Activated T-helper 1 cell treated with anti-CD3 and anti-CD28 coated beads, Interleukin-2, amount 50 U/mL, for 16 hours (primary cell): ENCODE measurements around the gene PLA2G10.
"Not testable (repeated sequence)": the region's sequence is repeated elsewhere in the genome, so short reads cannot be mapped to it uniquely, and the experiment has no call there.

ENCODE experiments used
- DNase-seq, 2 donors: peaks; one replicate each; pipeline ENCODE4 v3.0.0-alpha.2; 2020; ENCODE audit warnings: low read depth in 1 of 2, low spot score in 1 of 2

The PLA2G10 gene

DNA sequence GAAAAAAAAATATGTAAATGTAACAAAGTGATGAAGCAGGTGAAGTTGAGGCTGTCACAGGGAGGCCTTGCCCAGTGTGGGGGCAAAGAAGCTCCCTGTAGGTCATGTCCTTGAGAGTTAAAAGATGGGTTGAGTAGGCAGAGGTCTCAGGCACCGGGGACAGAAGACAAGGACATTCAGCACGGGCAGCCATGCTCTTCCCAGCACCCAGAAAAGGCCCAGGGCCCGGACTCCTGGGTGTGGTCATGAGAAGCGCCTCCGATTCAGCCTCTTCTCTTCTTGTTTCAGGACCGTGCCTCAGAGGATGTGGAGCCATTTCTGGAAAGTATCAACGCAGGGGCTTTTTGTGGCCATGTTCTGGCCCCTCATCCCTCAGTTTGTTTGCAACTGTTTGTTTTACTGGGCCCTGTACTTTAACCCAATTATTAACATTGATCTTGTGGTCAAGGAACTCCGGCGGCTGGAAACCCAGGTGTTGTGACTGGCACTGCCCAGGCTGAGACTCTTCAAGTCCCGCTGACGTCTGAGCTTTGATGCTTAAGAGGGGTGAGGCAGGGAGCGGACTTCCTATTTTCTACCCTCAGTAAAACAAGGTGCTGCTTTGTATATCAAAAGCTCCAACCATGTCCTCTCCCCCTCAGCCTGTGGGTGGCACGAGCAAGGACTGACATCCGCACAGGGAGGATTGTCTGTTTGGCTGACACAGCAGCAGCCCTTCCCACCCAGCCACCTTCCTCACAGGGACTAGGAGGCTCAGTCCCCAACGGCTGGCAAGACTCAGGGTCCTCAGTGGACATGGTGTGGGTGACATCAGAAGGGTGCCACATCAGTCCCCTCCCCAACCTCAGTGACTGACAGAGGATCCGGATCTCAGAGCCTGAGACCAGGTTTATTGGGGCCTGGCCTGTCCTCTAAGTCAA, 26.5 kb downstream of the PLA2G10 start:
- DNase-seq = no peak

DNA sequence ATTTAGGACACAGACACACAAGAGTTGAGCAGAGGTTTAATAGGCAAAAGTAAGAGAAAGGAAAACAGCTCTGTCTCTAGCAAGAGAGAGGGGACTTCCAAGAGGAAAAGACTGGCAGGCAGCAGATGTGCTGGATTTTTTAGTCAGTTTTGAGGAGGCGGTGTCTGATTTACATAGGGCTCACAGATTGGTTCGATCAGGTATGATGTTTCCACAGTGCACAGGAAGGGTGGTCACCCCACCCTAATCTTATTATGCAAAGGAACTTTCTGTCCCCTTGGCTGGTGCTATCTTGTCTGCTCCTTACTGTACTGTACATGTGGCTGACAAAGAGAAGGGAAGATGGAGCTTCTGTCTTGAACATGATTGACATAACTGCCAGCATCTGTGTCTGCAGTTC, 36.0 kb downstream of the PLA2G10 start:
- no peak for DNase-seq

DNA sequence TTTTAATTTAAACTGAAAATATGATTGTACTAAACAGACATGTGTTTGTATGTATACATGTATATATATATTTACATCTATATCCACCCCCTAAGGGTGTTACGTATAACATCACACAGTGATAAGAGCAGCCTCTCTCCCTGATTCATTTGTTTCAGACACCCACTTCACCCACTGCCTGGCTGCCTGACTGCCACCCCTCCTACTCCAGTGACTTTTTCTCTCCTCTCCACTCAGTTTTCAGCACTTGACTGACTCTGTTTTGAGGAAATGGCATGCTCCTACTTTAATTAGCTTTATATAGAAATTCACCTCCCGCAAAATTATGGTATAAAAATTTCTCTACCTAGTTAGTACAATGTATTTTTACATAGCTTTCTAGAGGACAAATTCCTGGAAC, 41.4 kb downstream of the PLA2G10 start:
- no peak for DNase-seq

DNA sequence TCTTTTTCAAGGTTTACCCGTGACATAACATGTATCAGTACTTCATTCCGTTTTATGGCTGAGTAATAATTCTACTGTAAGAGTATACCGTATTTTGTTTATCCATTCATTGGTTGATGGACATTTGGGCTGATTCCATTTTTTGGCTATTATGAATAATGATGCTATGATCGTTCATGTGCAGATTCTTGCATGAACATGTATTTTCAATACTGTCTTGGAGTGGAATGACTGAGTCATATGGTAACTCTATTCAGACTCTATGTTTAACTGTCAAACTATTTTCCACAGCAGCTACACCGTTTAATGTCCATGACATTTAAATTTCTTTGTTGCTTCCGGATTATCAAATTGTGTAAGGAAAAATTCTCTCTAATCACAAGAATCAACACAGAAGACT, 43.5 kb downstream of the PLA2G10 start:
- no peak for DNase-seq

DNA sequence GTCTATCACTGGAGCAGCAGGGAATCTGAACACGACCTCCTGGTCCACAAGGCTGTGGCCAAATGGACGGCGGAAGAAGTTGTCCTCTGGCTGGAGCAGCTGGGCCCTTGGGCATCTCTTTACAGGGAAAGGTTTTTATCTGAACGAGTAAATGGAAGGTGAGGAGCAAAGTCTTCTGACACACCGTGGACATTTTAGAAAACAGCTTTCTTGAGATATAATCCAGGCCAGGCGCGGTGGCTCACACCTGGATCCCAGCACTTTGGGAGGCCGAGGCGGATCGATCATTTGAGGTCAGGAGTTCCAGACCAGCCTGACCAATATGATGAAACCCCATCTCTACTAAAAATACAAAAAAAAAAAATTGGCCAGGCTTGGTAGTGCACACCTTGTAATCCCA, 44.3 kb downstream of the PLA2G10 start:
- no peak for DNase-seq

DNA sequence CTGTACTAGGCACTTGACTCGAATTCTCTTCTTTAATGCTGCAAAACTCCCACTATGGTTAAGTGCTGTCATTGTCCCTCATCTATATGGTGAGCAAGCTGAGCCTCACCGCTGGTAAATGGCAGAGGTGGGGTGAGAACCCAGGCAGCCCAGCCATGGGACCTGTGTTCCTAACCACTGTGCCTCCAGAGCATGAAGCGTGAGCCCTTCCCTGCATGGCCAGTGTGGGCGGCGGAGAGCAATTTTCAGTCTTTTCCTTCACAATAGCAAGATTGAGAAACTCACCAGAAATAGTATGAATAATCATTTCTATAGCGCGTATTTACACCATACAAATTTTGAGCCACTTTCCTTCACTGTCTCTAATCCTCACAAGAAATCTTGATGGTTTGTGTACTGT, 52.2 kb downstream of the PLA2G10 start:
- DNase-seq = no peak

DNA sequence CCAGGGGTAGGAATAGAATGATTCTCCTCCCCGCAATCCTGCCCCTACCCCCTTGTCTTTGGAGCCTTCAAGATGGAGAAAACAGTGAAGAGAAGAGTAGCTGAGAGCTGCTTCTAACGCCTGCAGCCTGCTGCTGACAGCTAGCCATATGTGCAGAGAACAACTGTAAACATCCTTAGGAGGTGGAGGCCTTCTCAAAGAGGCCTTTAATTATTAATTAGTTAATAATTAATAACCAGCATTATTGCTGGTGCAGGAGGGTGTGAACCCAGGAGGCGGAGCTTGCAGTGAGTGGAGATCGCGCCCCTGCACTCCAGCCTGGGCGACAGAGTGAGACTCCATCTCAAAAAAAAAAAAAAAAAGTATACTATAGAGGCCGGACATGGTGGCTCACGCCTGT, 52.9 kb downstream of the PLA2G10 start:
- DNase-seq = no peak

DNA sequence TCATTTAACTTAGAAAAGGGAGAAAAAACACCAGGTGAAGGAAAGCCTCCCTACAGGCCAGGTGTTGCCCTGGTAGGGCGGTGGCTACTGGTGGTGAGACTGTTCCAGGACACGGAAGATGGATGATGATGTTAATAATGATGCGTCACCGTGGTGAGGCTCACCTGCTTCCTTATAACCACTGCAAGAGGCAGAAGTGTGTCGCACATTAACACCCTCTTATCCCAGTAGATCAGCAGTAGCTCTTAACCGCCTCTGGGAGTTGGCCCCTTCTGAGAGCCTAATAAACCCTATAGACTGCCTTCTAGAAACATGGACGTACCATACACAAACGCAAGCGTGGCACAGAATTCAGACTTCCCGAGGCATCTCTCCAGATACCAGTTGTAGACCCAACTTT, 53.6 kb downstream of the PLA2G10 start:
- no peak for DNase-seq

DNA sequence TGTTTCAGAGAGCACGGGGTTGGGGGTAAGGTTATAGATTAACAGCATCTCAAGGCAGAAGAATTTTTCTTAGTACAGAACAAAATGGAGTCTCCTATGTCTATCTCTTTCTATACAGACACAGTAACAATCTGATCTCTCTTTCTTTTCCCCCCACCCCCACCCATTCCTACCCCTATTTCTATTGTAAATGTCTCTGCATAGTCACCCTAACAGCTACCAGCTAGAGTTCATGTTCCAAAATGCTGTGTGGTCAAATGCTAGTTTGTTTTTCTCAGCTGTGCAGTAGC, 57.2 kb downstream of the PLA2G10 start:
- DNase-seq = not testable (repeated sequence)

DNA sequence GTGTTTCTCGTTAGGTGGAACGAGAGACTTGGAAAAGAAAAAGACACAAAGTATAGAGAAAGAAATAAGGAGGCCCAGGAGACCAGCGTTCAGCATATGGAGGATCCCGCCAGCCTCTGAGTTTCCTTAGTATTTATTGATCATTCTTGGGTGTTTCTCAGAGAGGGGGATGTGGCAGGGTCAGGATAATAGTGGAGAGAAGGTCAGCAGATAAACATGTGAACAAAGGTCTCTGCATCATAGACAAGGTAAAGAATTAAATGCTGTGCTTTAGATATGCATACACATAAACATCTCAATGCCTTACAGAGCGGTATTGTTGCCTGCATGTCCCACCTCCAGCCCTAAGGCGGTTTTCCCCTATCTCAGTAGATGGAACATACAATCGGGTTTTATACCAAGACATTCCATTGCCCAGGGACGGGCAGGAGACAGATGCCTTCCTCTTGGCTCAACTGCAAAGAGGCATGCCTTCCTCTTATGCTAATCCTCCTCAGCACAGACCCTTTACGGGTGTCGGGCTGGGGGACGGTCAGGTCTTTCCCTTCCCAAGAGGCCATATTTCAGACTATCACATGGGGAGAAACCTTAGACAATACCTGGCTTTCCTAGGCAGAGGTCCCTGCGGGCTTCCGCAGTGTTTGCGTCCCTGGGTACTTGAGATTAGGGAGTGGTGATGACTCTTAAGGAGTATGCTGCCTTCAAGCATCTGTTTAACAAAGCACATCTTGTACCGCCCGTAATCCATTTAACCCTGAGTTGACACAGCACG, 57.7 kb downstream of the PLA2G10 start:
- DNase-seq = not testable (repeated sequence)

DNA sequence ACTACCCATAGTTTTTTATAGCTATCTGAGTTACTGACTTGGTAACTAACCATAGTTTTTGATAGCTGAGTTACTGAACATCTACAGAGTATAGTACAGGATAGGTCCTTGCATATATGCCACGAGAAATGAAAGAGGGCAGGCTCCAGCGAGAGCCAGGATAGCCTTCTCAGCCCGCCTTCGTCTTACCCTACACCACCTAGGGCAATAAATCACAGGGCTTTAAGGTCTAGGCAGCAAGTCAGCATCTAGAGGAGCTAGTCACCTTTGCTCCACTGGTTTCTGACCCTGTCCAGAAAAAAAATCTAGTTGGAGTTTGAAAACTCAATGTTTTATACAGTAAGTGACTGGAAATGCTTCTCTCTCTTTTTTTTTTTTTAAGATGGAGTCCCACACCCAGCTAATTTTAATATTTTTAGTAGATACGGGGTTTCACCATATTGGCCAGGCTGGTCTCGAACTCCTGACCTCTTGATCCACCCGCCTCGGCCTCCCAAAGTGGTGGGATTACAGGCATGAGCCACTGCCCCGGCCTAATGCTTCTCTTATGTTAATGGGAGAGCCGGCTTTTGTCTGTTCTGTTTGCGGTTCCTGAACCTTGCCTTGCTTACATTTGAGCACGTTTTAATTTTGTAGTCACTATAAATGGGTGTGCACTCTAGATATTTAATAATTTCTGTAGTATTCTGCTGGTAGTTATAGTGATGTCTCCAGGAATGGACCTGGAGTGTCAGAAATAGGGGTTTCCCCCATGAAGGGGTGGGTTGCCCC, 58.5 kb downstream of the PLA2G10 start:
- DNase-seq = no peak

DNA sequence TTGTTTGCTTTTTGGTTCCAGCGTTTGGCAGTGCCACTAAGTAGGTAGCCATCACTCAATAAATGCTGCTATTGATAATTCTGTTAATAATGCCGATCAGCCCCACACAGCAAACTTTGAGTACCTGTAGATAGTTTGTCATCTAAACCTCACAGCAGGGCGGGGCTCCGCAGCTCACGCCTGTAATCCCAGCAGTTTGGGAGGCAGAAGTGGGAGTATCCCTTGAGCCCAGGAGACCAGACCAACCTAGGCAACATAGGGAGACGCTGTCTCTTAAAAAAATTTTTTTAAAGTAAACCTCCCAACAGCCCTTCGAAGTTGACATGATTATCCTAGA, 59.8 kb downstream of the PLA2G10 start:
- DNase-seq = no peak

DNA sequence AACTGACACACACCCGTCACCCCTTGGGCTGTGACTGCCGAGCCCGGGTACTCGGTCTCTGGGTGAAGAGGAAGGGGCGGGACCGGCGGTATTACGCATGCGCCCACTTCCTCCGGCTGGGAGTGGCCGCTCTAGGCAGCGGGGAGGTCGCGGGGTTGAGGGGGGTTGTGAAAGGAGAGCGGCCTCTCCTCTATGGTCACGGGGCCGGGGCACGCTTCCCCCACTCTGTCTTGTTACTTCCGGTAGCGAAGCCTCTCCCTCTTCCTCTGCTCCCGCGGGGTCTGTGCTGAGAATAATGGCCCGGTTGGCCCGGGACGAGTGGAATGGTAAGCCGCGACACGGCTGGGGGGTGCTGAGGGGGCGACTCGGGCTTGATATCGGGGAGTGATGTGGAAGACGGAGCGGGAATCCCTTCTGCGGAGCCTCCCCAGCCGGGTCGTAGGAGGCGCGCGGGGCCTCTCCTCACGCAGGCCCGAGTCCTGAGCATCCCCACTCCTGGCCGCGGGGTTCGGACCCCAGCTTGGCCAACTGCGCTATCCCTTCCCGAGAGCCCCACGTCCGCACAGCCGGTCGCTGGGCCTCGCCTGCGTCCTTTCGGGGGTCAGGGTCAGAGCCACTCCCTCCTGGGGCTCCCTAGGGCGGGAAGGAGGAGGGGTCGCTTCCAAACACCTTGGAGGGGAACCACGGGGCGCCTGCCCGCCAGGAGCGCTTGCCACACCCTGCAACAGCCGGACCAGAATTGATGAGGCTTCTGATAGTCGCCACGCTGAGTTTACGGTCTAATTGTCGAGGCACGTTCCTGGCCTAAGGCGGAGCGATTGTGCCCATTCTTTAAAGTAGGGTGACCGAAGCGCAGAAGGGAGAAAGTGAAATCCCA, 61.2 kb downstream of the PLA2G10 start, which contains the start of gene BFAR:
Gene BFAR (plus strand): TSS at position 259 of the 877 bp plus-strand sequence. CDS start 11,396 bp downstream, outside the sequence.
- DNase-seq = peak; percentile 99

DNA sequence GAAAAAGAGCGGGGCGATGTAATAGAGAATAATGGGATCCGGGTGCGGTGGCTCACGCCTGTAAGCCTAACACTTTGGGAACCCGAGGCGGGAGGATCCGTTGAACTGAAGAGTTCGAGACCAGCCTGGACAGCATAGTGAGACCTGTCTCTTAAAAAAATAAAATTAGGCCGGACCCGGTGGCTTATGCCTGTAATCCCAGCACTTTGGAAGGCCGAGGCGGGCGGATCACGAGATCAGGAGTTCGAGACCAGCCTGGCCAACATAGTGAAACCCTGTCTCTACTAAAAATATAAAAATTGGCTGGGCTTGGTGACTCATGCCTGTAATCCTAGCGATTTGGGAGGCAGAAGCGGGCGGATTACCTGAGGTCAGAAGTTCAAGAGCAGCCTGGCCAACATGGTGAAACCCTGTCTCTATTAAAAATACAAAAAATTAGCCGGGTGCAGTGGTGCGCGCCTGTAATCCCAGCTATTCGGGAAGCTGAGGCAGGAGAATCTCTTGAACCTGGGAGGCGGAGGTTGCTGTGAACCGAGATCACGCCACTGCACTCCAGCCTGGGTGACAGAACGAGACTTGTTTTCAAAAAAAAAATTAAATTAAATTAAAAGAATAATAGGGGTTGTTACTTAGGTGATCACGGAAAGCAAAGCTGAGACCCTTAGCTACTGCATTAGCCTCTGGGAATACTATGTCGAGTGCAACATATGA, 63.3 kb downstream of the PLA2G10 start:
- not testable (repeated sequence) for DNase-seq

DNA sequence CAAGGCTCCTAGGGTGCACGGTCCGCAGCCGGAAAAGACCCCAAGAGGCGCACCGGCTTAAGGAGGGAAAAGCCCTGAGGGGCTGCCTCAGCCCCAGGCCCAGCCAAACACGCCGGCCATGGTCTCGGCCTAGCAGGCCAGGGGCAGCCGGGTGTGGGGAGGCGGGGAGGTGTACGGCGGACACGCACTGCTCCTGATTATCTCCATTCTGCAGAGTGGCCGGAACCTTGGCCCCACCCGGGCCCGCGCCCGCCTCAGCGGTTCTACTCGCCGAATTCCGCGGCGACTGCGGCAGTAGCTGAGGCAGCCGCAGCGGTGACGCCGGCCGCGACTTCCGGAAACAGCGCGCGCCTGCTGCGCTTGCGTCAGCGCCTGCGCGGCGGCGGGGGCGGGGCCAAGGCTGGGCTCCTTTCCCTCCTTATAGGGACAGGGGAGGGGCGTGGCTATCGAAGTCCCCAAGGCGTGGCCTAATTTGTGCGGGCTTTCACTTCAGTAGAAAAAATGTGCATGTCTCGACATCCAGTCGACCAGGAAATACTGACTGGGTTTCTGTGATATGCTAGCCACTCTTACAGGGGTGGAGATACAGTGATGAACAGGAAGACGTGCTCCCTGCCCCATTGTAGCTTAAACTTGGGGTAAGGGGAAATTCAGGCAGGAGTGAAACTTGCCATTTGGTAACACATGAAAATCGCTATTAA, 64.0 kb downstream of the PLA2G10 start, which contains the start of gene PARN:
Gene PARN (minus strand): TSS at position 342 of the 701 bp plus-strand sequence. CDS start 135 bp downstream, at position 207.
- peak; percentile 93 to 95 for DNase-seq

DNA sequence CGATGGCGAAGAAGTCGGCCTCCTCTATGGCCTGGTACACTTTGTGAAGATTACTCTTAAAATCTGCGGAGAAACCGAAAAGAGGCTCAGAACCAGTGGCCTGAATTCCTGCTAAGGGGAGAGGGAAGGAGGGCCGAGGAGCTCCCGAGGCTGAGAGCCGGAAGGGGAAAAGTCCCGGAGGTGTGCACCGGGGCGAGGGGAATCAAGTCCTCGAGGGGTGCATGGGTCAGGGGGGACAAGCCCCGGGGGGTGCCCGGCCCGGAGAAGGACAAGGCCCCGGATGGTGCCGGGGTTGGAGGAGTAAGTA, 64.5 kb downstream of the PLA2G10 start:
- no peak for DNase-seq

DNA sequence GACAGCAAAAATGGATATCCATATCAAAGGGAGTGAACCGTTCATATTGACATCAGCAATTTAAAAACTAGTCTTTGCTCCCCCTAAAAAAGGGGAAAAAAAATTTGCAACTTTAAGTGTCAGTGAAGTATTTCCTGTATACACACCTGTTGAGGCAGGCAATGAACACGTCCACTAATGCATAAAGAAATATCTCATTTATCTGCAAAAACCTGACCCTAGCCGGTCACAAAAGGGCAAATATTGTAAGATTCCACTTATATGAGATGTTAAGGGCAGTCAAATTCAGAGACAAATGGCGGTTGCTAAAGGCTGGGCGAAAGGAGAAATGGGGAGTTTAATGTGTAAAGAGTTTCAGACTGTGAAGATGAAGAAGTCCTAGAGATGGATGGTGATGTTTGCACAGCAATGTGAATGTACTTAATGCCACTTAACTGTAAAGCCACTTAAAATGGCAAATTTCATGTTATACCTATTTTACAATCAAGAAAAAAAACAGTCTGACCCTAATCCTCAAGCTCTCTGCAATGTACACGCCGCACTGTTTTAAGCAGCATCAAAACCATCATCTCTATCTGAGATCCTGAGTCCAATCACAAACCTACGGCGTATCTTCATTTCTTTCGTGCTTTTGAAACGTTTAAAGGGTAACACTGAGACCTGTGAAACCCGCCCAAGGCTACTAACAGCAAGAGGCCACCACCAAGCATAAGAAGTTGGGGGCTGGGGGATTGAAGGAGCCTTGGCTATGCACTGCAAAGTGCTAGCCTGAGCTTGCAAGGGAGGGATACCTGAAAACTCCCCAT, 65.1 kb downstream of the PLA2G10 start:
- DNase-seq = no peak

DNA sequence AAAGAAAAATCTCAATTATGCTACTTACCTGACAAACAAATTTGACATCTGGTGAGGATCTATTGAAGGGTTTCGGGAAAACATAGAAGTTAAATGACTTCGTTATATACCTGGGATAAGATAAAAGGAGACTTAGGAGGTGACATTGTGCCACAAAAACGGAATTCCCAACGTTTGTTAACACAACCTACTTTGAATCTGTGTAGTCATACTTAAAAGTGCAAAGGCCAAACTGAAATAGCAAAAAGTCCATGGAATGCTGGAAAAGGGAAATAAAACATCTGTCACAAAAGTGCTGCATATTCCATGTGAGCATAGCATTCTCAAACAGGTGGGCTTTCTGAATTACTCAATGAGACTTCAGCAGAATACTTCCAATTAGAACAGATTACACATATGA, 67.0 kb downstream of the PLA2G10 start:
- no peak for DNase-seq
